GM12878 (cell line): ENCODE results near the gene ANKS1A. TPM values are rescaled to one million over a fixed set of nuclear protein-coding genes. Genes with fewer than 3 reads are reported as not detected.

Source experiments
- SMAD1 ChIP-seq: fragments of 450-650 bp; IDR thresholded peaks from 2 replicates; pipeline ENCODE4 v1.6.1; 2018; ENCODE audit warnings: mild to moderate bottlenecking, low read depth; ENCODE audit not compliant: partially characterized antibody
- STAT1 ChIP-seq: fragments of 450-650 bp; conservative IDR thresholded peaks from 2 replicates; pipeline ENCODE4 v1.6.1; 2014; ENCODE audit warnings: antibody characterized with exemption, mild to moderate bottlenecking
- ZNF24 ChIP-seq: fragments of 450-650 bp; IDR thresholded peaks from 2 replicates; pipeline ENCODE4 v1.6.1; 2017; ENCODE audit warnings: antibody characterized with exemption, mild to moderate bottlenecking
- polyA plus RNA-seq, 11 experiments: library from polyadenylated mRNA; depleted of rRNA in 4 of 11; unstranded in 6 of 11; stranded (reverse) in 5 of 11; fragments of >200 nt; fragmentation: Nextera tagmentation in 4 of 11; fragmentation: Illumina TruSeq in 1 of 11; extraction: Ambion mirVana in 4 of 11; extraction: Trizol in 1 of 11; gene quantifications; 1 replicate in 1 of 11; 2 replicates in 10 of 11; pipeline versions ENCODE4 v1.2.1 to v1.2.3, GENCODE V29; 2011 to 2016; ENCODE audit warnings: inconsistent platforms in 2 of 11, missing spikeins in 2 of 11, low read depth in 1 of 11
- total RNA-seq, 4 experiments: library from RNA; depleted of rRNA in 3 of 4; stranded (reverse); fragments of >200 nt in 3 of 4; fragmentation: Illumina TruSeq in 1 of 4; extraction: Trizol in 1 of 4; gene quantifications; 2 replicates each; pipeline versions ENCODE4 v1.2.1 to v1.2.3, GENCODE V29; 2013 to 2021
- TF ChIP-seq, protein P1 (sequence below): IDR thresholded peaks from 2 replicates; pipeline ENCODE4 v1.6.1; 2012; ENCODE audit warnings: mild to moderate bottlenecking, low read depth, low read length
- TF ChIP-seq, protein P2 (sequence below): fragments of 150-350 bp; IDR thresholded peaks from 2 replicates; pipeline ENCODE4 v1.6.1; 2016; ENCODE audit warnings: low read depth, low read length

The ANKS1A gene
- total and polyA plus RNA-seq, 10 of the 15 experiments (the other 5 are each of a cell fraction or from before 2014, with no cell fraction given) = 0.60 to 7.0 (median 3.0) TPM

DNA sequence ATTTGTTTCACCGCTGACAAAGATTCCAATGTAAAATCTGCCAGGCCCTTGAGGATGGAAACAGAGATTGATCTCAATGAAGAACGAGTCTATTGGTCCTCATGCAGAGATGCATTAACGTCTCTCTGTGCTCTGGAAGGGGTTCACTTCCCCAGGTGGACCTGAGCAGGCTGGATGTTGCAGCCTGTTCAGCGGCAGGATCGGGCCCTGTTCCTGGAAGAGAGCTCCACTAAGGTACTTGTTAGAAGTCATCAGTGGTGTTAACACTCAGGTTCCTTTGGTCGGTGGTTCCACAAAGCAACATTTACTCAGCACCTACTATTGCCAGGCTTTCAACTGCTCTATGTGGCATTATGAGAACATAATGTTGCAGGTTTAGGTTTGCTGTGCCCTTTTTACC lies 144.6 kb downstream of the ANKS1A start (continued):
- TF ChIP-seq, protein P1, sequence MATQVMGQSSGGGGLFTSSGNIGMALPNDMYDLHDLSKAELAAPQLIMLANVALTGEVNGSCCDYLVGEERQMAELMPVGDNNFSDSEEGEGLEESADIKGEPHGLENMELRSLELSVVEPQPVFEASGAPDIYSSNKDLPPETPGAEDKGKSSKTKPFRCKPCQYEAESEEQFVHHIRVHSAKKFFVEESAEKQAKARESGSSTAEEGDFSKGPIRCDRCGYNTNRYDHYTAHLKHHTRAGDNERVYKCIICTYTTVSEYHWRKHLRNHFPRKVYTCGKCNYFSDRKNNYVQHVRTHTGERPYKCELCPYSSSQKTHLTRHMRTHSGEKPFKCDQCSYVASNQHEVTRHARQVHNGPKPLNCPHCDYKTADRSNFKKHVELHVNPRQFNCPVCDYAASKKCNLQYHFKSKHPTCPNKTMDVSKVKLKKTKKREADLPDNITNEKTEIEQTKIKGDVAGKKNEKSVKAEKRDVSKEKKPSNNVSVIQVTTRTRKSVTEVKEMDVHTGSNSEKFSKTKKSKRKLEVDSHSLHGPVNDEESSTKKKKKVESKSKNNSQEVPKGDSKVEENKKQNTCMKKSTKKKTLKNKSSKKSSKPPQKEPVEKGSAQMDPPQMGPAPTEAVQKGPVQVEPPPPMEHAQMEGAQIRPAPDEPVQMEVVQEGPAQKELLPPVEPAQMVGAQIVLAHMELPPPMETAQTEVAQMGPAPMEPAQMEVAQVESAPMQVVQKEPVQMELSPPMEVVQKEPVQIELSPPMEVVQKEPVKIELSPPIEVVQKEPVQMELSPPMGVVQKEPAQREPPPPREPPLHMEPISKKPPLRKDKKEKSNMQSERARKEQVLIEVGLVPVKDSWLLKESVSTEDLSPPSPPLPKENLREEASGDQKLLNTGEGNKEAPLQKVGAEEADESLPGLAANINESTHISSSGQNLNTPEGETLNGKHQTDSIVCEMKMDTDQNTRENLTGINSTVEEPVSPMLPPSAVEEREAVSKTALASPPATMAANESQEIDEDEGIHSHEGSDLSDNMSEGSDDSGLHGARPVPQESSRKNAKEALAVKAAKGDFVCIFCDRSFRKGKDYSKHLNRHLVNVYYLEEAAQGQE = no peak
- TF ChIP-seq, protein P2, sequence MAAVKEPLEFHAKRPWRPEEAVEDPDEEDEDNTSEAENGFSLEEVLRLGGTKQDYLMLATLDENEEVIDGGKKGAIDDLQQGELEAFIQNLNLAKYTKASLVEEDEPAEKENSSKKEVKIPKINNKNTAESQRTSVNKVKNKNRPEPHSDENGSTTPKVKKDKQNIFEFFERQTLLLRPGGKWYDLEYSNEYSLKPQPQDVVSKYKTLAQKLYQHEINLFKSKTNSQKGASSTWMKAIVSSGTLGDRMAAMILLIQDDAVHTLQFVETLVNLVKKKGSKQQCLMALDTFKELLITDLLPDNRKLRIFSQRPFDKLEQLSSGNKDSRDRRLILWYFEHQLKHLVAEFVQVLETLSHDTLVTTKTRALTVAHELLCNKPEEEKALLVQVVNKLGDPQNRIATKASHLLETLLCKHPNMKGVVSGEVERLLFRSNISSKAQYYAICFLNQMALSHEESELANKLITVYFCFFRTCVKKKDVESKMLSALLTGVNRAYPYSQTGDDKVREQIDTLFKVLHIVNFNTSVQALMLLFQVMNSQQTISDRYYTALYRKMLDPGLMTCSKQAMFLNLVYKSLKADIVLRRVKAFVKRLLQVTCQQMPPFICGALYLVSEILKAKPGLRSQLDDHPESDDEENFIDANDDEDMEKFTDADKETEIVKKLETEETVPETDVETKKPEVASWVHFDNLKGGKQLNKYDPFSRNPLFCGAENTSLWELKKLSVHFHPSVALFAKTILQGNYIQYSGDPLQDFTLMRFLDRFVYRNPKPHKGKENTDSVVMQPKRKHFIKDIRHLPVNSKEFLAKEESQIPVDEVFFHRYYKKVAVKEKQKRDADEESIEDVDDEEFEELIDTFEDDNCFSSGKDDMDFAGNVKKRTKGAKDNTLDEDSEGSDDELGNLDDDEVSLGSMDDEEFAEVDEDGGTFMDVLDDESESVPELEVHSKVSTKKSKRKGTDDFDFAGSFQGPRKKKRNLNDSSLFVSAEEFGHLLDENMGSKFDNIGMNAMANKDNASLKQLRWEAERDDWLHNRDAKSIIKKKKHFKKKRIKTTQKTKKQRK = no peak
- TF ChIP-seq ZNF24 (no peak), SMAD1 (no peak), STAT1 (no peak)
